OCI-LY1 (cell line): ENCODE results near the gene SSH2.

Source experiments
- H2AFZ ChIP-seq: fragments of 200-600 bp; sonication (generic), shearing (Covaris generic); 2 replicates; pipeline ENCODE4 v1.6.0; 2014; ENCODE audit warnings: antibody characterized with exemption, mild to moderate bottlenecking, low read length
- H3F3A ChIP-seq: fragments of 200-600 bp; sonication (generic), shearing (Covaris generic); 2 replicates; pipeline ENCODE4 v1.6.0; 2014; ENCODE audit warnings: mild to moderate bottlenecking, antibody characterized with exemption, low read length, moderate library complexity; ENCODE audit not compliant: insufficient read depth
- H3K27ac ChIP-seq: fragments of 200-600 bp; sonication (generic); 2 replicates; pipeline ENCODE4 v1.5.1; 2014; ENCODE audit warnings: low read length, mixed run types, mild to moderate bottlenecking, low read depth; ENCODE audit not compliant: poor library complexity, severe bottlenecking
- H3K27me3 ChIP-seq: fragments of 200-600 bp; sonication (generic); 2 replicates; pipeline ENCODE4 v1.6.0; 2014; ENCODE audit warnings: antibody characterized with exemption, mild to moderate bottlenecking, low read length, moderate library complexity; ENCODE audit not compliant: insufficient read depth
- H3K36me3 ChIP-seq: fragments of 200-600 bp; sonication (generic); 2 replicates; pipeline ENCODE4 v1.6.1; 2014; ENCODE audit warnings: mild to moderate bottlenecking, antibody characterized with exemption, low read length, moderate library complexity, mixed read lengths; ENCODE audit not compliant: insufficient read depth
- H3K4me1 ChIP-seq: fragments of 200-600 bp; sonication (generic); 2 replicates; pipeline ENCODE4 v1.5.1; 2014; ENCODE audit warnings: mild to moderate bottlenecking, low read length, moderate library complexity; ENCODE audit not compliant: insufficient read depth, severe bottlenecking
- H3K4me2 ChIP-seq: fragments of 200-600 bp; sonication (generic), shearing (Covaris generic); 2 replicates; pipeline ENCODE4 v1.6.1; 2014; ENCODE audit warnings: low read length
- H3K4me3 ChIP-seq: fragments of 200-600 bp; sonication (generic); 2 replicates; pipeline ENCODE4 v1.5.1; 2014; ENCODE audit warnings: low read length, low read depth, mild to moderate bottlenecking, mixed read lengths; ENCODE audit not compliant: poor library complexity, severe bottlenecking
- H3K79me2 ChIP-seq: fragments of 200-600 bp; shearing (Covaris generic); 2 replicates; pipeline ENCODE4 v1.6.1; 2016; ENCODE audit warnings: mixed run types, low read length, mixed read lengths; ENCODE audit not compliant: insufficient read depth
- H3K9ac ChIP-seq: fragments of 200-600 bp; sonication (generic), shearing (Covaris generic); 2 replicates; pipeline ENCODE4 v1.6.1; 2014; ENCODE audit warnings: mild to moderate bottlenecking, low read length, mixed read lengths
- H3K9me2 ChIP-seq: fragments of 200-600 bp; sonication (generic), shearing (Covaris generic); 2 replicates; pipeline ENCODE4 v1.6.1; 2014; ENCODE audit warnings: low read depth, mild to moderate bottlenecking, low read length, mixed read lengths
- H3K9me3 ChIP-seq: fragments of 200-600 bp; shearing (Covaris generic); 2 replicates; pipeline ENCODE4 v1.6.1; 2014; ENCODE audit warnings: low read length, mixed read lengths
- H4K20me1 ChIP-seq: fragments of 200-600 bp; sonication (generic), shearing (Covaris generic); 2 replicates; pipeline ENCODE4 v1.6.0; 2016; ENCODE audit warnings: mild to moderate bottlenecking, low read length; ENCODE audit not compliant: insufficient read depth
- EZH2 ChIP-seq: fragments of 200-600 bp; sonication (generic), shearing (Covaris generic); IDR thresholded peaks from 2 replicates; pipeline ENCODE4 v1.8.0; 2017; ENCODE audit warnings: borderline replicate concordance, mixed run types, mild to moderate bottlenecking, antibody characterized with exemption, low read length, moderate library complexity, mixed read lengths
- TF ChIP-seq, protein P1 (sequence below): fragments of 200-600 bp; sonication (generic), shearing (Covaris generic); IDR thresholded peaks from 2 replicates; pipeline ENCODE4 v1.5.1; 2017; ENCODE audit warnings: mild to moderate bottlenecking, antibody characterized with exemption, low read length, moderate library complexity, mixed read lengths

Gene SSH2

GRCh38 chr17:29612094-29612403 lies 318.0 kb downstream of the SSH2 start:
- TF ChIP-seq, protein P1, sequence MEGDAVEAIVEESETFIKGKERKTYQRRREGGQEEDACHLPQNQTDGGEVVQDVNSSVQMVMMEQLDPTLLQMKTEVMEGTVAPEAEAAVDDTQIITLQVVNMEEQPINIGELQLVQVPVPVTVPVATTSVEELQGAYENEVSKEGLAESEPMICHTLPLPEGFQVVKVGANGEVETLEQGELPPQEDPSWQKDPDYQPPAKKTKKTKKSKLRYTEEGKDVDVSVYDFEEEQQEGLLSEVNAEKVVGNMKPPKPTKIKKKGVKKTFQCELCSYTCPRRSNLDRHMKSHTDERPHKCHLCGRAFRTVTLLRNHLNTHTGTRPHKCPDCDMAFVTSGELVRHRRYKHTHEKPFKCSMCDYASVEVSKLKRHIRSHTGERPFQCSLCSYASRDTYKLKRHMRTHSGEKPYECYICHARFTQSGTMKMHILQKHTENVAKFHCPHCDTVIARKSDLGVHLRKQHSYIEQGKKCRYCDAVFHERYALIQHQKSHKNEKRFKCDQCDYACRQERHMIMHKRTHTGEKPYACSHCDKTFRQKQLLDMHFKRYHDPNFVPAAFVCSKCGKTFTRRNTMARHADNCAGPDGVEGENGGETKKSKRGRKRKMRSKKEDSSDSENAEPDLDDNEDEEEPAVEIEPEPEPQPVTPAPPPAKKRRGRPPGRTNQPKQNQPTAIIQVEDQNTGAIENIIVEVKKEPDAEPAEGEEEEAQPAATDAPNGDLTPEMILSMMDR: no peak
- TF ChIP-seq EZH2: no peak
- no peak overlapping the region for H3K27ac ChIP-seq

DNA sequence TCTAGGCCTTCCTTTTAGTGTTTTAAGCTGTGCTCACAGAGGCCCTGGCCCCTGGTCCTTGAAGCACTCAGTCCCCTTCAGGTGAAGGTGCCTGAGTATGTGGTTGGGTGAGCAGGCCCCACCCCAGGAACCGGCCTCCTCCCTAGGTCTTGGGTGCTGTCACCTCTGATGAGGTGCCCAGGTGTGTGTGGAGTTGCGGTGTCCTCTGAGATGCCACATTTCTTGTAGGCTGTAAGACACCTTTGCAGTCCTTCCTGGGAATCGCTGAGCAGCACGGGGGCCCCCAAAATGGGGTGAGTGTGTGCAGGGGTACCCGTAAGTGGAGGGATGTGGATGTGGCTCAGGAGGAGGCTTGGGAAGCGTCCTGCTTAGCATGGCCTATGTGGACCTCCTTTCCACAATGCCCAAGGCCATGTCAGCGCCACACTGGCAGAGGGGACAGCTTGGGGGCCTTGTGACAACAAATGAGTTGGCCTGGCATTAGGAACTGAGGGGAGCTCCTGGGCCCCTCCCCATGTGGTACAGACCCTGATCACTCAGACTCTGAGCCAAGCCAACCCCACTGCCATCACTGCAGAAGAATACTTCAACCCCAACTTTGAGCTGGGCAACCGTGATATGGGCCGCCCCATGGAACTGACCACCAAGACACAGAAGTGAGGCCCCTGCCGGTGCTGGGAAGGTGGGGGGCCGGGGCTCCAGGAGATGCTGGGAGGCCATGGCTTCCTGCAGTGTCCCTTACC lies 318.5 kb downstream of the SSH2 start:
- Histone ChIP-seq H3K27me3 (peaks cover 3% of the 10 kb centered on the region; the same call in 1 of the 2 replicates), H4K20me1 (no peaks in the 10 kb centered on the region), H3F3A (no peaks in the 10 kb centered on the region), H3K9ac (no peak overlapping the region), H3K36me3 (no peaks in the 10 kb centered on the region), H3K9me3 (no peaks in the 10 kb centered on the region), H3K4me1 (peaks cover 58% of the 10 kb centered on the region), H2AFZ (no peak overlapping the region), H3K79me2 (no peaks in the 10 kb centered on the region), H3K9me2 (no peaks in the 10 kb centered on the region), H3K4me3 (no peak overlapping the region), H3K4me2 (no peak overlapping the region), H3K27ac (no peak overlapping the region)
- TF ChIP-seq EZH2: no peak
- TF ChIP-seq, protein P1: no peak

More at GRCh38 chr17:29612094-29612403, 318.0 kb downstream of the SSH2 start:
- Histone ChIP-seq H3K4me1 (peaks cover 61% of the 10 kb centered on the region), H3K4me2 (no peak overlapping the region), H4K20me1 (no peaks in the 10 kb centered on the region), H3F3A (no peaks in the 10 kb centered on the region), H3K9ac (no peak overlapping the region), H3K27me3 (peaks cover 4% of the 10 kb centered on the region; the same call in 1 of the 2 replicates), H3K36me3 (no peaks in the 10 kb centered on the region), H3K79me2 (no peaks in the 10 kb centered on the region), H3K9me3 (no peaks in the 10 kb centered on the region), H3K9me2 (no peaks in the 10 kb centered on the region), H3K4me3 (no peak overlapping the region), H2AFZ (no peak overlapping the region)

DNA sequence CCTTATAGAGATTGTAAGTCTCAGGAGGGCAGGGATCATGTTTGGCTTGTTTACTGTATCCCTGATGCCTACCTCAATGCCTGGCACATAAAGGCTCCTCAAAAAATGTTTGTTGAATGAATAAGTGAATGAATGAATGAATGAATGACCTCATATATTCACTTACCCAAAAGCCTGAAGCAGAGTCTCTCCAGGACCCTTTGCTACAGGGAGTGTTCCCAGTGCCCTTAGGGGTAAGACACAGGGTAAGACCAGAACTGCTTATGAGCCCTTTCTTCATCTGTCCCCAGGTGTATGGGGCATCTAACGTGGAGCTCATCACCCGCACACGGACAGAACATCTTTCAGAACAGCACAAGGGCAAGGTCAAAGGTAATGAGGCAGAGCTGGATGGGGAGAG lies 319.6 kb downstream of the SSH2 start:
- H3K4me2 ChIP-seq: no peak overlapping the region
- H3K4me3 ChIP-seq: no peak overlapping the region
- TF ChIP-seq EZH2: no peak
- TF ChIP-seq, protein P1: no peak
- no peak overlapping the region for H3K27ac ChIP-seq
- no peaks in the 10 kb centered on the region for H3K79me2 ChIP-seq
- H3K9ac ChIP-seq: no peak overlapping the region
- no peaks in the 10 kb centered on the region for H3K36me3 ChIP-seq
- H3K9me2 ChIP-seq: no peaks in the 10 kb centered on the region
- H4K20me1 ChIP-seq: no peaks in the 10 kb centered on the region
- H2AFZ ChIP-seq: no peak overlapping the region
- H3K4me1 ChIP-seq: peaks cover 48% of the 10 kb centered on the region
- H3K9me3 ChIP-seq: no peaks in the 10 kb centered on the region
- H3K27me3 ChIP-seq: no peaks in the 10 kb centered on the region; the same call in 1 of the 2 replicates
- H3F3A ChIP-seq: no peaks in the 10 kb centered on the region
